Uterus (tissue), 4 donors: ENCODE data around the gene TEK. TPM values are rescaled to one million over a fixed set of nuclear protein-coding genes. Genes with fewer than 3 reads are reported as not detected.
A peak's percentile ranks its signal among the peaks of the same experiment; 100 is the strongest.

ENCODE experiments used
- DNase-seq, 2 donors: peaks; one replicate each; pipeline ENCODE4 v3.0.0-alpha.2; 2019 to 2020
- H3K27ac ChIP-seq, 2 donors: fragments of 200-600 bp; sonication (generic); 1 replicate in 1 of 2; 2 replicates in 1 of 2; pipeline ENCODE4 v1.5.1; 2016 to 2018
- H3K27me3 ChIP-seq, 2 donors: fragments of 200-600 bp; sonication (generic); one replicate each; pipeline ENCODE4 v1.5.1; 2018 to 2019; ENCODE audit warnings: control low read depth in 1 of 2
- H3K36me3 ChIP-seq, 2 donors: fragments of 200-600 bp; sonication (generic); one replicate each; pipeline ENCODE4 v1.5.1; 2019; ENCODE audit warnings: control low read depth in 1 of 2
- H3K4me1 ChIP-seq, 2 donors: fragments of 200-600 bp; sonication (generic); one replicate each; pipeline ENCODE4 v1.5.1; 2018 to 2019; ENCODE audit warnings: control low read depth in 1 of 2
- H3K4me3 ChIP-seq, 2 donors: fragments of 200-600 bp; sonication (generic); 1 replicate in 1 of 2; 2 replicates in 1 of 2; pipeline ENCODE4 v1.5.1; 2018 to 2019; ENCODE audit warnings: mild to moderate bottlenecking in 1 of 2
- H3K9me3 ChIP-seq, 2 donors: fragments of 200-600 bp; sonication (generic); one replicate each; pipeline ENCODE4 v1.5.1; 2019; ENCODE audit warnings: control low read depth in 1 of 2
- POLR2A ChIP-seq, 2 donors: fragments of 450-650 bp; IDR thresholded peaks; one replicate each; pipeline ENCODE4 v1.6.1; 2016; ENCODE audit warnings: antibody characterized with exemption in 2 of 2, mild to moderate bottlenecking in 1 of 2, moderate library complexity in 1 of 2
- intact Hi-C: fragments of 100-400 bp; cut with DNase I; formaldehyde crosslinking; loops from one replicate; pipeline ENCODE4 v1.15.1; 2023; ENCODE audit warnings: low total_unique reads
- total RNA-seq, 4 donors: library from RNA; depleted of rRNA in 3 of 4; stranded (reverse); fragments of >200 nt in 3 of 4; gene quantifications; one replicate each; pipeline versions ENCODE4 v1.1.0 to v1.2.4, GENCODE V29; 2014 to 2023
- TF ChIP-seq, protein P1 (sequence below), 4 experiments: fragments of 200-600 bp in 2 of 4; fragments of 450-650 bp in 2 of 4; sonication (generic) in 2 of 4; IDR thresholded peaks; one replicate each; pipeline ENCODE4 v1.5.1; 2016 to 2019; ENCODE audit warnings: antibody characterized with exemption in 4 of 4, mild to moderate bottlenecking in 2 of 4, moderate library complexity in 1 of 4
- donor health status: DM: yes; HTN: yes; CAD: no.

Gene TEK
- total RNA-seq, 4 donors from 2014 or later: 13.5 to 61.3 (median 34.2) TPM

DNA sequence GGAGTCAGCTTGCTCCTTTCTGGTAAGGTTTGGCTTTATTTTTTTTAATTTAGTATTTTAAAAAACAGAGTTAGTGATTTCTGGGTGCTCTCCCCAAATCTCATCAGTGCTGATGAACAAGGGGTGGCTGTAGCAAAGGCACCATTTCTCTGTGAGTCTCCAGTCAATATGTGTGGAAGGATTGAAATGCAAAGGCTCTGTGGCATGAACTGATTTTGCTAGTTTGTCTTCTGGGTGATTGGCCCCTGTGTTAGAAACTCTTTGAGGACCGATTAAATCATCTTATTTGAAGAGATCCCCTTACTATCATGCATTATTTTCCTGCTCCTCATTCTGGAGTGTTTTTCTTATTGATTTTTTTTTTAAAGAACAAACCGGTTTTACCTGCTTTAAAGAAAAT is 596 bp downstream of the TEK start:
- Histone ChIP-seq H3K27me3 (no peaks in the 10 kb centered on the region), H3K36me3 (no peaks in the 10 kb centered on the region), H3K9me3 (no peaks in the 10 kb centered on the region), H3K4me3 (peak overlapping the region; percentile 1 to 9), H3K27ac (peak overlapping the region; percentile 19 to 72), H3K4me1 (no peaks in the 10 kb centered on the region)
- no peak for TF ChIP-seq POLR2A (IDR thresholded peaks at IDR 0.05)
- TF ChIP-seq, protein P1, sequence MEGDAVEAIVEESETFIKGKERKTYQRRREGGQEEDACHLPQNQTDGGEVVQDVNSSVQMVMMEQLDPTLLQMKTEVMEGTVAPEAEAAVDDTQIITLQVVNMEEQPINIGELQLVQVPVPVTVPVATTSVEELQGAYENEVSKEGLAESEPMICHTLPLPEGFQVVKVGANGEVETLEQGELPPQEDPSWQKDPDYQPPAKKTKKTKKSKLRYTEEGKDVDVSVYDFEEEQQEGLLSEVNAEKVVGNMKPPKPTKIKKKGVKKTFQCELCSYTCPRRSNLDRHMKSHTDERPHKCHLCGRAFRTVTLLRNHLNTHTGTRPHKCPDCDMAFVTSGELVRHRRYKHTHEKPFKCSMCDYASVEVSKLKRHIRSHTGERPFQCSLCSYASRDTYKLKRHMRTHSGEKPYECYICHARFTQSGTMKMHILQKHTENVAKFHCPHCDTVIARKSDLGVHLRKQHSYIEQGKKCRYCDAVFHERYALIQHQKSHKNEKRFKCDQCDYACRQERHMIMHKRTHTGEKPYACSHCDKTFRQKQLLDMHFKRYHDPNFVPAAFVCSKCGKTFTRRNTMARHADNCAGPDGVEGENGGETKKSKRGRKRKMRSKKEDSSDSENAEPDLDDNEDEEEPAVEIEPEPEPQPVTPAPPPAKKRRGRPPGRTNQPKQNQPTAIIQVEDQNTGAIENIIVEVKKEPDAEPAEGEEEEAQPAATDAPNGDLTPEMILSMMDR (IDR thresholded peaks at IDR 0.05): no peak
- intact Hi-C loops: no loop called here
- DNase-seq: no peak

DNA sequence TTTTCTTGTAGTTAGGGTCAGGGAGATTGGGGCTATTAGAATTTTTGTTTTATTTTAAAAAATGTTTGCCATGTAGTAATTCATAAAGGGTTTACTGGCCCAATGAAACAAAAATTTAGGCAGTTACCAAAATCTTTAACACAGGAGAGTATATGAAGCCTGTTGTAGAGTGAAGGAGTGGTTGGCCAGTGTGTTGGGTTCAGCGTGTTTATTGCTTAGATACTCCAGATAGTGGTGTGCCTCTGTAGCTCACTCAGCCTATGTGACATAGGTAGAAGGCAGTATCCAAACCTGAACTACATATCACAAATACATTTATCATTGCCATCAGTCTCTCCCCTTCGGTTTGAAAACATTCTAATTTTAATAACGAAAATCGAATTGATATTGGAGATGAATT is 1.2 kb downstream of the TEK start:
- TF ChIP-seq POLR2A (IDR thresholded peaks at IDR 0.05): no peak
- TF ChIP-seq, protein P1 (IDR thresholded peaks at IDR 0.05): no peak
- Histone ChIP-seq H3K36me3 (no peaks in the 10 kb centered on the region), H3K4me3 (peak overlapping the region in 1 of 2 donors; percentile 9), H3K4me1 (no peaks in the 10 kb centered on the region), H3K27ac (peak overlapping the region; percentile 1 to 72), H3K9me3 (no peaks in the 10 kb centered on the region), H3K27me3 (no peaks in the 10 kb centered on the region)
- intact Hi-C loops: no loop called here
- DNase-seq: no peak

DNA sequence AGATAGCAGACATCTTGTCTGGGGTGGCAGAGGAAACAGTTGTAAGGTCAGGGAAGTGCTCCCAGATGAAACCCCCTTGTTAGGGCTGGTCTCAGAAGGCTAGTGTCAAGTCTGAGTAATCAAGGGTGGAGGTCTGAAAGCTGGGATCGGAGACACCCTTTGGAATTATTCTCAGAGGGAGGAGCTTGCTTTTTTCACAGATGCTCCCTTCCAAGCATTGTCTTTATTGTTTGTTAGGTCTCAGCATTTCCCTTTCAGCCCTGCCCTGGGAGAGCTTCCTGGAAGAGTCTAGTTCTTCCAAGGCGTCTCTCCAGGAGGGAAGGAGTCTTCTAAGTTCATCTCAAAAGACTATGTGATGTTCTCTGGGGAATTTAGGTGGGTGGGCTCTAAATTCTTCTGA is 3.2 kb downstream of the TEK start:
- no peaks in the 10 kb centered on the region for H3K36me3 ChIP-seq
- H3K9me3 ChIP-seq: no peaks in the 10 kb centered on the region
- intact Hi-C loops: no loop called here
- no peaks in the 10 kb centered on the region for H3K27me3 ChIP-seq
- no peak for DNase-seq
- peak overlapping the region; percentile 10 to 72 for H3K27ac ChIP-seq
- TF ChIP-seq, protein P1 (IDR thresholded peaks at IDR 0.05): no peak
- TF ChIP-seq POLR2A (IDR thresholded peaks at IDR 0.05): no peak
- no peaks in the 10 kb centered on the region for H3K4me1 ChIP-seq
- H3K4me3 ChIP-seq: no peak overlapping the region

DNA sequence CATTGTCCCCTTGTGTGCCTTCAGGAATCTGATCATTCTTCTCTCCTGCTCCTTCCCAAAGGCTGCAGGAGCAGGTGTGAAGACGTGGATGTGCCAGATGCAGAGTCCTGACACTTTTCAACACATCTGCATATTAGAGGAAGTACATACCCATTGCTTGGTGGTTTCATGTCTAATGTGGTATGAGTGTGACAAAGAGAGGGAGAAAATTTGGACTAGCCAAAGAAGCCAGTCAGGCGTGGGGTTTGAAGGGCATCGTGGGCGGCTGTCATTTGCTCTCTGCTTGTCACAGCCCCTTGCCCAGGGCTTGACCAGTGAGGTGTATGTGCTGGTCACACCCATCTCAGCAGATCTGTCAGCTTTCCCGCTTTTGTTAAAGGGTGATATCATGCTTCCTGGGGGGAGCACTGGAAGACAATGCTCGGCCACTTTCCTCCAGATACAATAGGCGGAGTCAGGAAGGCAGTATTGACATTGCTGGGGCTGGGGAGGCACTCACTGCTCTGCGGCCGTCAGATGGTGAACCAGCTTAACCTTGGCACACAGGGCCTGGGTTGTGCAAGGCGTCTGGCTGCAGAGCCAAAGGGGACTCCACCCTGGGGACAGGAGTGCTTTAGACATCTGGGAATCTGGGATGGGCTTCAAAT is 8.6 kb downstream of the TEK start:
- Histone ChIP-seq H3K27ac (peak overlapping the region; percentile 43 to 46), H3K27me3 (no peaks in the 10 kb centered on the region), H3K4me1 (no peaks in the 10 kb centered on the region), H3K4me3 (no peak overlapping the region), H3K36me3 (no peaks in the 10 kb centered on the region), H3K9me3 (no peaks in the 10 kb centered on the region)
- TF ChIP-seq, protein P1 (IDR thresholded peaks at IDR 0.05): no peak
- TF ChIP-seq POLR2A (IDR thresholded peaks at IDR 0.05): no peak
- intact Hi-C loops: no loop called here
- DNase-seq: peak in 1 of 2 donors; percentile 70

DNA sequence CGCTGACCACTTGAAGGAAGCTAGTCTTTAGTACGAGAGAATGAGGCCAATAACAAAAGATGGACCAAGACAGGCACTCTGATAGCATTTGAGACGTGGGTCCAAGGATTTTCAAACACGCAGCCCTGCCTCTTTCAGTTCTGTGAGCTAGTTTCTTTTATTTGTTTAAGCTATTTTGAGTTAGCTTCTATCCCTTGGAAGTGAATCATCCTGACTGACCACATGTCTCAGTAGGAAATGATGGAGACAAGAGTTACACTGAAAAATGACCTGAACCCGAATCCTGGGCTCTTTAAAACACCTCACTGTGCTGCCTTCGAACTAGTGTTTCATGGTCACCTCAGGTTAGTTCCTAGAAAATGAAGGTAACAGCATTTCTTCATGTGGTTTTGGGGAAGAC is 9.9 kb downstream of the TEK start:
- no peaks in the 10 kb centered on the region for H3K36me3 ChIP-seq
- H3K27ac ChIP-seq: no peak overlapping the region
- H3K9me3 ChIP-seq: no peaks in the 10 kb centered on the region
- H3K4me1 ChIP-seq: no peaks in the 10 kb centered on the region
- intact Hi-C loops: no loop called here
- DNase-seq: no peak
- no peak for TF ChIP-seq POLR2A (IDR thresholded peaks at IDR 0.05)
- TF ChIP-seq, protein P1 (IDR thresholded peaks at IDR 0.05): no peak
- H3K4me3 ChIP-seq: no peak overlapping the region
- H3K27me3 ChIP-seq: no peaks in the 10 kb centered on the region
